HepG2 (cell line): Measurements from ENCODE around the gene FAIM2.

Experiments used
- CEBPG ChIP-seq: IDR thresholded peaks from 2 replicates; pipeline ENCODE4 v1.6.1; 2016
- CHD2 ChIP-seq: IDR thresholded peaks from 2 replicates; pipeline ENCODE4 v1.6.1; 2011; ENCODE audit warnings: low read depth, low read length, improper control_type of control experiment
- CTCF ChIP-seq: sonication (generic); formaldehyde crosslinking; IDR thresholded peaks from 2 replicates; pipeline ENCODE4 v1.5.0; 2020; ENCODE audit warnings: mild to moderate bottlenecking, missing genetic modification reagents, moderate library complexity
- HOXA7 ChIP-seq: sonication (generic); formaldehyde crosslinking; IDR thresholded peaks from 2 replicates; pipeline ENCODE4 v1.8.1; 2022; ENCODE audit warnings: mild to moderate bottlenecking, missing genetic modification reagents, moderate library complexity
- NBN ChIP-seq: fragments of 450-650 bp; conservative IDR thresholded peaks from 2 replicates; pipeline ENCODE4 v1.6.1; 2017
- POLR2A ChIP-seq, 2 experiments: IDR thresholded peaks; 2 replicates each; pipeline ENCODE4 v1.6.1; 2011; ENCODE audit warnings: low read depth in 2 of 2, low read length in 2 of 2, mild to moderate bottlenecking in 1 of 2, moderate library complexity in 1 of 2; ENCODE audit not compliant: insufficient read depth in 1 of 2
- RAD51 ChIP-seq: fragments of 450-650 bp; IDR thresholded peaks from 2 replicates; pipeline ENCODE4 v1.6.1; 2016; ENCODE audit warnings: borderline replicate concordance
- TBP ChIP-seq: sonication (generic); formaldehyde crosslinking; IDR thresholded peaks from 2 replicates; pipeline ENCODE4 v1.5.0; 2020; ENCODE audit warnings: missing genetic modification reagents
- ZBTB4 ChIP-seq: sonication (generic); formaldehyde crosslinking; IDR thresholded peaks from 2 replicates; pipeline ENCODE4 v1.4.0; 2020; ENCODE audit warnings: missing genetic modification reagents, mild to moderate bottlenecking, borderline replicate concordance
- ZNF207 ChIP-seq: fragments of 450-650 bp; IDR thresholded peaks from 2 replicates; pipeline ENCODE4 v1.6.1; 2016; ENCODE audit warnings: antibody characterized with exemption, borderline replicate concordance
- ZNF317 ChIP-seq: sonication (generic); formaldehyde crosslinking; IDR thresholded peaks from 2 replicates; pipeline ENCODE4 v1.5.0; 2020; ENCODE audit warnings: mild to moderate bottlenecking, missing genetic modification reagents
- ZNF354B ChIP-seq: sonication (generic); formaldehyde crosslinking; IDR thresholded peaks from 2 replicates; pipeline ENCODE4 v1.8.0; 2022; ENCODE audit warnings: mild to moderate bottlenecking, missing genetic modification reagents

- no peak for TF ChIP-seq CTCF
- TF ChIP-seq ZBTB4 (CRISPR knock-in tag) = no peak
- no peak for TF ChIP-seq HOXA7
- no peak for TF ChIP-seq RAD51
- no peak for TF ChIP-seq TBP (CRISPR knock-in tag)
- no peak for TF ChIP-seq CHD2
- TF ChIP-seq POLR2A (IDR thresholded peaks at IDR 0.05; ENCODE audit: insufficient read depth in 1 of 2, low read depth in 2 of 2, low read length in 2 of 2) = no peak
- no peak for TF ChIP-seq ZNF207
- no peak for TF ChIP-seq ZNF354B (CRISPR knock-in tag)
- TF ChIP-seq ZNF317 (CRISPR knock-in tag) = no peak
- no peak for TF ChIP-seq NBN
- TF ChIP-seq CEBPG (CRISPR knock-in tag) = no peak
These were observed 40.3 kb upstream of the FAIM2 start for GRCh38 chr12:49944046-49944445.
